ENCODE data around the gene FAM24B. TPM values are rescaled to one million over a fixed set of nuclear protein-coding genes. Genes with fewer than 3 reads are reported as not detected.

Gene FAM24B
- total RNA-seq, 4 donors from 2014 or later, result 2.8 to 10.0 (median 6.7) TPM

GRCh38 chr10:122812751-122813150 lies 66.6 kb downstream of the FAM24B start:
- WGBS, 2 donors, result 68 to 78% methylated on average over 4 of the region's 4 CpGs
- TF ChIP-seq CTCF (IDR thresholded peaks at IDR 0.05) (no peak), POLR2A (IDR thresholded peaks at IDR 0.05) (no peak), EP300 (IDR thresholded peaks at IDR 0.05) (no peak)
- H3K36me3 ChIP-seq, result no peaks in the 10 kb centered on the region
- H3K4me1 ChIP-seq, result no peaks in the 10 kb centered on the region
- H3K4me3 ChIP-seq, result no peak overlapping the region
- H3K27me3 ChIP-seq, result peaks cover 0 to under 1% of the 10 kb centered on the region in 2 donors
- H3K9me3 ChIP-seq, result no peaks in the 10 kb centered on the region
- no peak overlapping the region for H3K27ac ChIP-seq
- DNase-seq (ENCODE audit: low spot score in 2 of 2), result no peak

DNA sequence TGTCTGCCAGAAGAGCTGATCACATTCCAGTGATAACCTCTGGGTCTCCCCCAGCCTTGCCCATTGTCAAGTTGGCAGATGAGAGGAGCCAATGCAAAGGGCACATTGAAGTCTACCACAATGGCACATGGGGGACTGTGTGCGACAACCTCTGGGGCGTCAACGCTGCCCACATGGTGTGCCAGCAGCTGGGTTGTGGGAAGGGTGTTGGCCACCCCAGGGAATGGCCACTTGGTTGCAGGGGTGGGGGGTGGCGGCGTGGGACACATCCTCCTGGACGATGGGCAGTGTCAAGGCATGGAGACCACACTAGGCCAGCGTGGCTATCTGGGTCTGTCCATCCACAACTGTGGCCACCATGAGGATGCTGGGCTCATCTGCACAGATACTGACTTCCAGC lies 77.1 kb downstream of the FAM24B start:
- Histone ChIP-seq H3K36me3 (no peaks in the 10 kb centered on the region), H3K4me1 (no peaks in the 10 kb centered on the region), H3K27ac (no peak overlapping the region), H3K9me3 (no peaks in the 10 kb centered on the region), H3K4me3 (no peak overlapping the region), H3K27me3 (no peaks in the 10 kb centered on the region)
- DNase-seq (ENCODE audit: low spot score in 2 of 2), result no peak
- TF ChIP-seq POLR2A (IDR thresholded peaks at IDR 0.05), result no peak
- no peak for TF ChIP-seq CTCF (IDR thresholded peaks at IDR 0.05)
- TF ChIP-seq EP300 (IDR thresholded peaks at IDR 0.05), result no peak
- WGBS, 2 donors, result 93% methylated on average over 6 to 7 of the region's 7 CpGs

Other genes starting within 250 kb of the FAM24B start
- not detected for gene C10orf120, start 179.7 kb downstream of the FAM24B start, total RNA-seq
- gene CUZD1, start 33.7 kb downstream of the FAM24B start, total RNA-seq, result 1 to 10 TPM in 3 of 4 donors, not detected in 1; 1.2 to 5.7 (median 1.9) TPM
- not detected for gene FAM24A, start 31.0 kb upstream of the FAM24B start, total RNA-seq
- gene C10orf88, start 74.6 kb upstream of the FAM24B start, total RNA-seq, result 1 to 10 TPM; 5.2 to 7.2 (median 6.3) TPM
- 10 to 100 TPM in 1 of 4 donors, 1 to 10 TPM in 3; 1.2 to 11.6 (median 3.9) TPM for gene PSTK, start 100.8 kb upstream of the FAM24B start, total RNA-seq
- gene IKZF5, start 129.2 kb upstream of the FAM24B start, total RNA-seq, result 10 to 100 TPM in 3 of 4 donors, 1 to 10 TPM in 1; 7.2 to 16.4 (median 13.8) TPM
- 10 to 100 TPM; 17.4 to 26.8 (median 24.7) TPM for gene ACADSB, start 129.4 kb upstream of the FAM24B start, total RNA-seq

All from tibial nerve (tissue), 4 donors.